Activated CD4-positive, alpha-beta T cell treated with anti-CD3 and anti-CD28 coated beads, Interleukin-2, Interleukin-4, amounts not matched to agents 100 ng/mL and 50 ng/mL, durations not matched to agents 16 hours and 8 hours (primary cell): ENCODE measurements around the gene TSPAN7.

Source experiments
- DNase-seq: peaks from one replicate; pipeline ENCODE4 v3.0.0-alpha.2; 2020; ENCODE audit warnings: low spot score

The TSPAN7 gene

GRCh38 chrX:38694394-38694793 lies 133.1 kb downstream of the TSPAN7 start:
- DNase-seq = no peak

- DNase-seq = no peak
These were observed 136.1 kb downstream of the TSPAN7 start for GRCh38 chrX:38697461-38697860.

- no peak for DNase-seq
These were observed 137.8 kb downstream of the TSPAN7 start for GRCh38 chrX:38699121-38699520.

GRCh38 chrX:38699696-38700095 lies 138.4 kb downstream of the TSPAN7 start:
- no peak for DNase-seq

DNA sequence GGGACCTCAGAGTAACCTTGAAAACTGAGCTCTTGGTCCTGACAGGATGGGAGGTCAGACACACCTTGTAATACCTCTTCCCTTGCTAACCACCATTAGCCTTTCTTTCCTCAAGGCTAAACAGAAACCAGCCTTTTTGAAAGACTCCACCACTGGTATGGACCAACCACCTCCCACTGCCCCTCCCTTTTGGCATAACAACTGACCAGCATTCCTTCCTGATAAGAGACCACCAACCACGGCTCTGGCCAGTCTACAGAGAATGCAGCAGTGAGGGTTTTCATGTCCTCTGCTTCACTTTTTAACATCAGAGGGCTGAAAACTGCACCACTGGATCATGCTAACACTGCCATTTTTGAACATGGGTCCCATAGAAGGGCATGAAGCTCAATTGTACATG lies 139.7 kb downstream of the TSPAN7 start:
- DNase-seq = no peak

- peak; percentile 24 for DNase-seq
These were observed 143.0 kb downstream of the TSPAN7 start for GRCh38 chrX:38704146-38704882.

DNA sequence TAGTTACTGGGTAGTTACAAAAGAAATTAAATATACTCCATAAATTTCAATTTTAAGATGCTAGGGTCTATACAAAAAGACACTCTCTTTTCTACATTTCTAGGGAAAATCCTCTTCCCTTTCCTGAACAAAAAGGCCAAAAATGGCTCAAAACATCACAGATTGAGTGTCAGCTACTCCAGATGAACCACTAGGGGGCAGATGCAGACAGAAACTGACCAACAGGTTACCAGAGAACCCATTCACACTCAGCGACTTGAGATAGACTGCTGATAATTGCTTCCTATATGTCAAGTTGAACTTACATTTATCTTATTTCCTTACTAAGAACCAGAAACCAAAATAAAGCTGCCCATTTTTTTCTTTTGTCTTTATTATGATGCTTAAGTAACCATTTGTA lies 156.5 kb downstream of the TSPAN7 start:
- peak; percentile 30 for DNase-seq

DNA sequence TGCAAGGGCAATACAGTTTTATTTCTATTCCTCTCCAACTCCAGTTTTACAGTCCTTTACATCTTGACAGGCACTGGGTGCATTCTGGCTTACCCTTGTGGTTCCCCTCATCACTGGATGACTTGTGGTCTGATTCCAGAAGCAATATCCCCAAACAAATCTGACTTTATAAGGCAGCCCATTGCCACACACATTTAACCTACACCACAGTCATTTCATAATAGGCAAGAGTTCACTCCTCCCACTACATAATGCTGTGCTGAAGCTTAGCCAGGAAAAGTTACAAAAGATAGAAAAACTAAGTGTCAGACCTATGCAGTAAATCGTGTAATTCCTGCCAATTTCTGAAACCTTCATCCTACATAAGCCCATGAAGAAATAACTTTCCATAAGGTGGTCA lies 157.0 kb downstream of the TSPAN7 start:
- DNase-seq = no peak

GRCh38 chrX:38726612-38727011 lies 165.3 kb downstream of the TSPAN7 start:
- DNase-seq = no peak

DNA sequence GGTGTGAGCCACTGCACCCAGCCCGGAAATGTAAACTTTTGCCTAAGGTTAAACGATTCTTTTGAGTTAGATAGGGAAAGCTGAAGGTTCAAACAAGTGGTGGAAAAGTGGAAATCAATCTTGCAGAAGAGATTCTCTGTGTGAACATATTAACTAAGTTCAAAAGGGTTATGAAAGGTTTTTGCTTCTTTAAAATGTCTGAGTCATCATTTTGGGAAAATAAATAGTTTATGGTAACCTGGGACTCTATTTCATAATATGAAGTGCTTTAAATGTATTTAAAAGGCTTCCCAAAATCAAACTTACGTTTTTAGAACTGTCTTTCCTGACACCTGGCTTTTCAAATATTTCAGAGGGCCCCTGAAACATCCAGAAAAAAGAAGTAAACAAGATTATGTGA lies 166.3 kb downstream of the TSPAN7 start:
- DNase-seq = no peak

GRCh38 chrX:38732866-38733265 lies 171.5 kb downstream of the TSPAN7 start:
- DNase-seq = no peak
